HEK293 (cell line): ENCODE results near the gene PRDX2.

Experiments used
- CTCF ChIA-PET: fragments of 350-600 bp; formaldehyde crosslinking; extraction: SDS; loops from one replicate; lab custom pipeline; 2021; ENCODE audit warnings: antibody characterized with exemption; lab: Yijun Ruan, JAX
- POLR2A ChIA-PET: fragments of 300-600 bp; formaldehyde crosslinking; extraction: SDS; loops from one replicate; lab custom pipeline; 2020; ENCODE audit warnings: antibody characterized with exemption, inconsistent platforms; lab: Yijun Ruan, JAX
- H3K27ac ChIP-seq: fragments of 200-500 bp; sonication (Bioruptor generic); 2 replicates; pipeline ENCODE4 v1.5.1; 2014; ENCODE audit warnings: low read depth, low read length, control low read depth, inconsistent platforms; ENCODE audit errors: extremely low read depth
- H3K36me3 ChIP-seq, 2 experiments: fragments of 200-500 bp in 1 of 2; sonication (Bioruptor generic) in 1 of 2; 1 replicate in 1 of 2; 2 replicates in 1 of 2; pipeline ENCODE4 v1.5.1; 2014 to 2017; ENCODE audit warnings: inconsistent platforms in 2 of 2, low read length in 2 of 2; ENCODE audit not compliant: control insufficient read depth in 2 of 2, insufficient read depth in 1 of 2
- H3K4me1 ChIP-seq: fragments of 200-500 bp; sonication (Bioruptor generic); 2 replicates; pipeline ENCODE4 v1.5.1; 2014; ENCODE audit warnings: mild to moderate bottlenecking, low read length, inconsistent platforms; ENCODE audit not compliant: control insufficient read depth, insufficient read depth
- H3K4me3 ChIP-seq: 2 replicates; pipeline ENCODE4 v1.5.1; 2011; ENCODE audit warnings: low read depth, mild to moderate bottlenecking, control low read depth, low read length, moderate library complexity
- H3K9me3 ChIP-seq: fragments of 200-500 bp; sonication (Bioruptor generic); 2 replicates; pipeline ENCODE4 v1.5.1; 2014; ENCODE audit warnings: low read depth, low read length, inconsistent platforms; ENCODE audit not compliant: control insufficient read depth, insufficient read depth
- FEZF1 ChIP-seq: fragments of 450-650 bp; formaldehyde crosslinking; IDR thresholded peaks from 2 replicates; pipeline ENCODE4 v1.5.1; 2016; ENCODE audit warnings: missing biosample characterization, missing genetic modification characterization
- GLIS1 ChIP-seq: fragments of 450-650 bp; formaldehyde crosslinking; IDR thresholded peaks from 2 replicates; pipeline ENCODE4 v1.5.1; 2016; ENCODE audit warnings: missing biosample characterization, missing genetic modification characterization
- HOXA7 ChIP-seq: sonication (generic); formaldehyde crosslinking; IDR thresholded peaks from 2 replicates; pipeline ENCODE4 v1.8.1; 2022; ENCODE audit warnings: missing genetic modification reagents, borderline replicate concordance
- RBAK ChIP-seq: fragments of 450-650 bp; formaldehyde crosslinking; IDR thresholded peaks from 2 replicates; pipeline ENCODE4 v1.5.1; 2016; ENCODE audit warnings: missing biosample characterization, missing genetic modification characterization
- SETDB1 ChIP-seq: IDR thresholded peaks from one replicate; pipeline ENCODE4 v1.6.1; 2017; ENCODE audit warnings: mild to moderate bottlenecking, low read length, moderate library complexity, mixed read lengths; ENCODE audit not compliant: insufficient read length
- ZBTB20 ChIP-seq: fragments of 450-650 bp; formaldehyde crosslinking; IDR thresholded peaks from 2 replicates; pipeline ENCODE4 v1.5.1; 2016; ENCODE audit warnings: missing biosample characterization, missing genetic modification characterization
- ZBTB8A ChIP-seq: fragments of 450-650 bp; formaldehyde crosslinking; IDR thresholded peaks from 2 replicates; pipeline ENCODE4 v1.5.1; 2016; ENCODE audit warnings: missing biosample characterization, missing genetic modification characterization
- ZFHX2 ChIP-seq: fragments of 450-650 bp; formaldehyde crosslinking; conservative IDR thresholded peaks from 2 replicates; pipeline ENCODE4 v1.5.1; 2016; ENCODE audit warnings: missing biosample characterization, missing genetic modification characterization
- ZNF10 ChIP-seq: fragments of 450-650 bp; formaldehyde crosslinking; IDR thresholded peaks from 2 replicates; pipeline ENCODE4 v1.5.1; 2017; ENCODE audit warnings: missing biosample characterization, missing genetic modification characterization
- ZNF121 ChIP-seq: fragments of 450-650 bp; formaldehyde crosslinking; IDR thresholded peaks from 2 replicates; pipeline ENCODE4 v1.5.1; 2016; ENCODE audit warnings: missing biosample characterization, missing genetic modification characterization
- ZNF132 ChIP-seq: fragments of 450-650 bp; formaldehyde crosslinking; IDR thresholded peaks from 2 replicates; pipeline ENCODE4 v1.5.1; 2017; ENCODE audit warnings: missing biosample characterization, missing genetic modification characterization, borderline replicate concordance
- ZNF223 ChIP-seq: fragments of 450-650 bp; formaldehyde crosslinking; IDR thresholded peaks from 2 replicates; pipeline ENCODE4 v1.5.1; 2016; ENCODE audit warnings: missing biosample characterization, missing genetic modification characterization
- ZNF23 ChIP-seq: fragments of 450-650 bp; formaldehyde crosslinking; IDR thresholded peaks from 2 replicates; pipeline ENCODE4 v1.5.1; 2016; ENCODE audit warnings: missing biosample characterization, missing genetic modification characterization, borderline replicate concordance
- ZNF350 ChIP-seq: fragments of 450-650 bp; formaldehyde crosslinking; IDR thresholded peaks from 2 replicates; pipeline ENCODE4 v1.5.0; 2017; ENCODE audit warnings: missing biosample characterization, mild to moderate bottlenecking, missing genetic modification characterization
- ZNF366 ChIP-seq: fragments of 450-650 bp; formaldehyde crosslinking; conservative IDR thresholded peaks from 2 replicates; pipeline ENCODE4 v1.5.1; 2016; ENCODE audit warnings: missing biosample characterization, missing genetic modification characterization
- ZNF416 ChIP-seq: fragments of 450-650 bp; formaldehyde crosslinking; IDR thresholded peaks from 2 replicates; pipeline ENCODE4 v1.5.1; 2016; ENCODE audit warnings: missing biosample characterization, missing genetic modification characterization
- ZNF423 ChIP-seq: fragments of 450-650 bp; formaldehyde crosslinking; IDR thresholded peaks from 2 replicates; pipeline ENCODE4 v1.5.1; 2016; ENCODE audit warnings: missing biosample characterization, missing genetic modification characterization
- ZNF544 ChIP-seq: fragments of 450-650 bp; formaldehyde crosslinking; IDR thresholded peaks from 2 replicates; pipeline ENCODE4 v1.5.0; 2017; ENCODE audit warnings: missing biosample characterization, missing genetic modification characterization
- ZNF549 ChIP-seq: fragments of 450-650 bp; IDR thresholded peaks from 2 replicates; pipeline ENCODE4 v1.5.1; 2018; ENCODE audit warnings: missing biosample characterization, missing genetic modification characterization, mild to moderate bottlenecking, inconsistent platforms, moderate library complexity
- ZNF555 ChIP-seq: fragments of 450-650 bp; formaldehyde crosslinking; conservative IDR thresholded peaks from 2 replicates; pipeline ENCODE4 v1.5.1; 2017; ENCODE audit warnings: missing biosample characterization, mild to moderate bottlenecking, missing genetic modification characterization, inconsistent platforms
- ZNF561 ChIP-seq: fragments of 450-650 bp; IDR thresholded peaks from 2 replicates; pipeline ENCODE4 v1.5.1; 2018; ENCODE audit warnings: missing biosample characterization, missing genetic modification characterization, borderline replicate concordance
- ZNF596 ChIP-seq: fragments of 450-650 bp; IDR thresholded peaks from 2 replicates; pipeline ENCODE4 v1.5.0; 2018; ENCODE audit warnings: missing biosample characterization, mild to moderate bottlenecking, missing genetic modification characterization, moderate library complexity
- ZNF670 ChIP-seq: fragments of 450-650 bp; formaldehyde crosslinking; IDR thresholded peaks from 2 replicates; pipeline ENCODE4 v1.5.1; 2016; ENCODE audit warnings: missing biosample characterization, missing genetic modification characterization, low read depth
- ZNF701 ChIP-seq: fragments of 450-650 bp; formaldehyde crosslinking; IDR thresholded peaks from 2 replicates; pipeline ENCODE4 v1.5.1; 2016; ENCODE audit warnings: missing biosample characterization, missing genetic modification characterization
- TF ChIP-seq, protein P1 (sequence below): fragments of 450-650 bp; formaldehyde crosslinking; IDR thresholded peaks from 2 replicates; pipeline ENCODE4 v1.5.1; 2017; ENCODE audit warnings: missing biosample characterization, missing genetic modification characterization
- TF ChIP-seq, protein P2 (sequence below): fragments of 450-650 bp; formaldehyde crosslinking; IDR thresholded peaks from 2 replicates; pipeline ENCODE4 v1.5.1; 2017; ENCODE audit warnings: missing biosample characterization, missing genetic modification characterization
- TF ChIP-seq, protein P3 (sequence below): fragments of 450-650 bp; formaldehyde crosslinking; IDR thresholded peaks from 2 replicates; pipeline ENCODE4 v1.5.1; 2016; ENCODE audit warnings: missing biosample characterization, missing genetic modification characterization
- TF ChIP-seq, protein P4 (sequence below): fragments of 450-650 bp; formaldehyde crosslinking; IDR thresholded peaks from 2 replicates; pipeline ENCODE4 v1.5.1; 2016; ENCODE audit warnings: missing biosample characterization, missing genetic modification characterization
- TF ChIP-seq, protein P5 (sequence below): fragments of 450-650 bp; formaldehyde crosslinking; IDR thresholded peaks from 2 replicates; pipeline ENCODE4 v1.5.1; 2016; ENCODE audit warnings: missing biosample characterization, missing genetic modification characterization

Gene PRDX2

DNA sequence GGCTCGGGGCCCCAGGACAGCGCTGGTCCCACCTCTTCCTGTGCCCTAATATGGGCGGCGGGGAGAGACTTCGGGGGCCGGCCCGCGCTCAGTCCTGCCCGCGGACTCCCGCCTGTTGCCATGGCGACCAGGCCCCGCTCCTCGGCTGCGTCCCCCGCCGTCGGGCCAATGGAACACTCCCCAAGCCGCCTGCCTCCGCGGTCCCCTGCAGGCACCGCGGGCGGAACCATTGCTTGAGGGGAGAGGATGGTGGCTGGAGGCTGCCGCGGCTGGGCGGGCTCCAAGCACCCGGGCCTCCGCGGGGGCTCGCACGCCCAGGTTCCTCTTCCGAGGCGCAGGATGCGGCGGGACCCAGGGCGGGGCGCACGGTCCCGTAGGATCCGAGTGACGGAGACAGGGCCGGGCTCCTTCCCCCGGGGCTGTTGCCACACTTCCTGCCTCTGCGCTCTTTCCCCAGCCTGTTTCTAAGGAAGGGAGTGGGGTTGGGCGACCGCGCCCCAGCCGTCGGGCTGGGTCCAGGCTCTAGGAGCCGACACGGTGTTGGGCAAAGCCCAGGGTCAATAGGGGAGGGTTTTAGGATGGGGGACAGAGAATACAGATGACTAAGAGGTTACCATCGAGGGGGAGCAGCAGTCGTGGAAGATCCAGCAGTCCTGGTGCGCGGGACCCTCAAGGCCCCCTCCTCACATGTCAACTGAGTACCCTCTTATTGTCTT, 11.5 kb downstream of the PRDX2 start (continued):
- TF ChIP-seq, protein P1, sequence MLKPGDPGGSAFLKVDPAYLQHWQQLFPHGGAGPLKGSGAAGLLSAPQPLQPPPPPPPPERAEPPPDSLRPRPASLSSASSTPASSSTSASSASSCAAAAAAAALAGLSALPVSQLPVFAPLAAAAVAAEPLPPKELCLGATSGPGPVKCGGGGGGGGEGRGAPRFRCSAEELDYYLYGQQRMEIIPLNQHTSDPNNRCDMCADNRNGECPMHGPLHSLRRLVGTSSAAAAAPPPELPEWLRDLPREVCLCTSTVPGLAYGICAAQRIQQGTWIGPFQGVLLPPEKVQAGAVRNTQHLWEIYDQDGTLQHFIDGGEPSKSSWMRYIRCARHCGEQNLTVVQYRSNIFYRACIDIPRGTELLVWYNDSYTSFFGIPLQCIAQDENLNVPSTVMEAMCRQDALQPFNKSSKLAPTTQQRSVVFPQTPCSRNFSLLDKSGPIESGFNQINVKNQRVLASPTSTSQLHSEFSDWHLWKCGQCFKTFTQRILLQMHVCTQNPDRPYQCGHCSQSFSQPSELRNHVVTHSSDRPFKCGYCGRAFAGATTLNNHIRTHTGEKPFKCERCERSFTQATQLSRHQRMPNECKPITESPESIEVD, result no peak
- TF ChIP-seq, protein P2, sequence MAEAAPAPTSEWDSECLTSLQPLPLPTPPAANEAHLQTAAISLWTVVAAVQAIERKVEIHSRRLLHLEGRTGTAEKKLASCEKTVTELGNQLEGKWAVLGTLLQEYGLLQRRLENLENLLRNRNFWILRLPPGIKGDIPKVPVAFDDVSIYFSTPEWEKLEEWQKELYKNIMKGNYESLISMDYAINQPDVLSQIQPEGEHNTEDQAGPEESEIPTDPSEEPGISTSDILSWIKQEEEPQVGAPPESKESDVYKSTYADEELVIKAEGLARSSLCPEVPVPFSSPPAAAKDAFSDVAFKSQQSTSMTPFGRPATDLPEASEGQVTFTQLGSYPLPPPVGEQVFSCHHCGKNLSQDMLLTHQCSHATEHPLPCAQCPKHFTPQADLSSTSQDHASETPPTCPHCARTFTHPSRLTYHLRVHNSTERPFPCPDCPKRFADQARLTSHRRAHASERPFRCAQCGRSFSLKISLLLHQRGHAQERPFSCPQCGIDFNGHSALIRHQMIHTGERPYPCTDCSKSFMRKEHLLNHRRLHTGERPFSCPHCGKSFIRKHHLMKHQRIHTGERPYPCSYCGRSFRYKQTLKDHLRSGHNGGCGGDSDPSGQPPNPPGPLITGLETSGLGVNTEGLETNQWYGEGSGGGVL (tag by site-specific recombination), result peak; percentile 72
- no peak for TF ChIP-seq ZNF416 (tag by site-specific recombination)
- TF ChIP-seq, protein P3, sequence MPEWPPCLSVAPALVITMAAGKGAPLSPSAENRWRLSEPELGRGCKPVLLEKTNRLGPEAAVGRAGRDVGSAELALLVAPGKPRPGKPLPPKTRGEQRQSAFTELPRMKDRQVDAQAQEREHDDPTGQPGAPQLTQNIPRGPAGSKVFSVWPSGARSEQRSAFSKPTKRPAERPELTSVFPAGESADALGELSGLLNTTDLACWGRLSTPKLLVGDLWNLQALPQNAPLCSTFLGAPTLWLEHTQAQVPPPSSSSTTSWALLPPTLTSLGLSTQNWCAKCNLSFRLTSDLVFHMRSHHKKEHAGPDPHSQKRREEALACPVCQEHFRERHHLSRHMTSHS, result no peak
- no peak for TF ChIP-seq ZNF701 (tag by site-specific recombination)
- TF ChIP-seq ZNF132 (tag by site-specific recombination), result no peak
- TF ChIP-seq, protein P4, sequence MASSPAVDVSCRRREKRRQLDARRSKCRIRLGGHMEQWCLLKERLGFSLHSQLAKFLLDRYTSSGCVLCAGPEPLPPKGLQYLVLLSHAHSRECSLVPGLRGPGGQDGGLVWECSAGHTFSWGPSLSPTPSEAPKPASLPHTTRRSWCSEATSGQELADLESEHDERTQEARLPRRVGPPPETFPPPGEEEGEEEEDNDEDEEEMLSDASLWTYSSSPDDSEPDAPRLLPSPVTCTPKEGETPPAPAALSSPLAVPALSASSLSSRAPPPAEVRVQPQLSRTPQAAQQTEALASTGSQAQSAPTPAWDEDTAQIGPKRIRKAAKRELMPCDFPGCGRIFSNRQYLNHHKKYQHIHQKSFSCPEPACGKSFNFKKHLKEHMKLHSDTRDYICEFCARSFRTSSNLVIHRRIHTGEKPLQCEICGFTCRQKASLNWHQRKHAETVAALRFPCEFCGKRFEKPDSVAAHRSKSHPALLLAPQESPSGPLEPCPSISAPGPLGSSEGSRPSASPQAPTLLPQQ (tag by site-specific recombination), result peak; percentile 83
- TF ChIP-seq ZBTB20 (tag by site-specific recombination), result peak; percentile 96
- peak; percentile 89 for TF ChIP-seq GLIS1 (tag by site-specific recombination)

DNA sequence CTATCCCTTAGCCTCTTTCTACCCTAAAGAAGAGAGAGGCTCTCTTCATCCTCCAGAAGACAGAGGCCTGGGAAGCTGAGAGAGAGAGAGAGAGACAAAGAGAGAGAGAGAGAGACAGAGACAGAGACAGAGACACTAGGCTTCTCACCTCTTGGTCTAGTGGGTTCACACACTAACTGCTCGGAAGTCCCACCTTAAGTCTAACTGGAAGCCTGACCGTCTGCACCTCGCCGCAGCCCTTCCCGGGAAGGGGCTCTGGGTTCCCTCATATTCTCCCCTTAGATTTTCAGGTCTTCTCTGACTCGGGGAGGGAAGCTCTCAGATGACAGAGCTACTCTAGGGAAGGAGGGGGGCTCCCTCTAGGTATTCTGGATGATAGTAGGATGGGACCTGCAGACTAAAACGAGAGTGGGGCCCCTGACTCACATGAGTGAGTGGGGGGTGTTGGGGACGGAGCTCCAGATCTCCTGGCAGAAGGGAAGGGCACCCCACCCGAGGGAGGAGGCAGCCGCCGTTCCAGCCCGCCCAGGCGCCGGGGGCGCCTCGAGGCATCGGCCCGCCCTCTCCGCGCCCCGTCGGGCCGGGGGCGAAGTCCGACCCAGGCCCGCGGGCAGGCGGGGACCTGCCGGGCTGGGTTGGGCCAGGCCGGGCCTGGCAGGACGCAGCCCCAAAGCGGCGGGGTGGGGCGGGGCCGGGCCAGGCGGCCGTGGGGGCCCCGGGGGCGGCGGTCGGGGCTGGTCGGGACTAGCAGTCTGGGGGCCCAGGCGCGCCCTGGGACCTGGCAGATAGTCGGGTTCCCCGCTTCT, 12.3 kb downstream of the PRDX2 start:
- peaks cover 21% of the 10 kb centered on the region for H3K4me1 ChIP-seq
- no peaks in the 10 kb centered on the region; a peak in 1 of 3 replicates for H3K36me3 ChIP-seq
- H3K4me3 ChIP-seq, result peak overlapping the region; percentile 30
- H3K27ac ChIP-seq, result peak overlapping the region; percentile 20
- ChIA-PET POLR2A (interaction anchor here (0.7 to 1.2 kb wide), 2 partner anchors 12 to 216 kb away, joined by 3 to 4 read pairs; no protein-coding TSS in a partner anchor), CTCF (interaction anchor here (0.7 to 3.4 kb wide), 5 partner anchors 12 to 37 kb away, joined by 4 to 20 read pairs (median 11); no protein-coding TSS in a partner anchor)
- H3K9me3 ChIP-seq, result no peaks in the 10 kb centered on the region
- TF ChIP-seq HOXA7 (CRISPR knock-in tag) (no peak), ZFHX2 (tag by site-specific recombination) (peak; percentile 11), ZNF350 (tag by site-specific recombination) (no peak), ZNF10 (no peak), RBAK (tag by site-specific recombination) (no peak), ZNF423 (no peak), ZNF223 (no peak), ZNF23 (tag by site-specific recombination) (no peak), ZNF121 (tag by site-specific recombination) (no peak), ZNF366 (tag by site-specific recombination) (0 out of 2 replicates have a peak, but pooled peaks have one; percentile 9), ZNF549 (tag by site-specific recombination) (no peak), ZNF670 (tag by site-specific recombination) (no peak), ZNF561 (tag by site-specific recombination) (no peak), FEZF1 (tag by site-specific recombination) (no peak), ZNF596 (peak; percentile 56), ZBTB8A (tag by site-specific recombination) (0 out of 2 replicates have a peak, but pooled peaks have one; percentile 2), ZNF544 (tag by site-specific recombination) (no peak), SETDB1 (no peak), ZNF555 (tag by site-specific recombination) (no peak)
- TF ChIP-seq, protein P5, sequence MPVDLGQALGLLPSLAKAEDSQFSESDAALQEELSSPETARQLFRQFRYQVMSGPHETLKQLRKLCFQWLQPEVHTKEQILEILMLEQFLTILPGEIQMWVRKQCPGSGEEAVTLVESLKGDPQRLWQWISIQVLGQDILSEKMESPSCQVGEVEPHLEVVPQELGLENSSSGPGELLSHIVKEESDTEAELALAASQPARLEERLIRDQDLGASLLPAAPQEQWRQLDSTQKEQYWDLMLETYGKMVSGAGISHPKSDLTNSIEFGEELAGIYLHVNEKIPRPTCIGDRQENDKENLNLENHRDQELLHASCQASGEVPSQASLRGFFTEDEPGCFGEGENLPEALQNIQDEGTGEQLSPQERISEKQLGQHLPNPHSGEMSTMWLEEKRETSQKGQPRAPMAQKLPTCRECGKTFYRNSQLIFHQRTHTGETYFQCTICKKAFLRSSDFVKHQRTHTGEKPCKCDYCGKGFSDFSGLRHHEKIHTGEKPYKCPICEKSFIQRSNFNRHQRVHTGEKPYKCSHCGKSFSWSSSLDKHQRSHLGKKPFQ, result 0 out of 2 replicates have a peak, but pooled peaks have one; percentile 80
